ENCODE results near the gene OMP.

GRCh38 chr11:77074205-77074604 is 28.4 kb upstream of the OMP start:
- TF ChIP-seq CTCF (conservative IDR thresholded peaks at IDR 0.05; ENCODE audit: low read depth, low read length) (no peak), POLR2A (IDR thresholded peaks at IDR 0.05; ENCODE audit: low read depth, low read length) (no peak), SMC3 (IDR thresholded peaks at IDR 0.05; ENCODE audit: low read depth, low read length) (no peak), USF2 (IDR thresholded peaks at IDR 0.05; ENCODE audit: low read depth, low read length) (no peak), CHD1 (IDR thresholded peaks at IDR 0.05; ENCODE audit: low read depth, low read length) (no peak), FOS (IDR thresholded peaks at IDR 0.05; ENCODE audit: low read depth, low read length) (no peak)

All from IMR-90 (cell line).